ENCODE results near the gene DDX25.
A peak's percentile ranks its signal among the peaks of the same experiment; 100 is the strongest.

Gene DDX25

DNA sequence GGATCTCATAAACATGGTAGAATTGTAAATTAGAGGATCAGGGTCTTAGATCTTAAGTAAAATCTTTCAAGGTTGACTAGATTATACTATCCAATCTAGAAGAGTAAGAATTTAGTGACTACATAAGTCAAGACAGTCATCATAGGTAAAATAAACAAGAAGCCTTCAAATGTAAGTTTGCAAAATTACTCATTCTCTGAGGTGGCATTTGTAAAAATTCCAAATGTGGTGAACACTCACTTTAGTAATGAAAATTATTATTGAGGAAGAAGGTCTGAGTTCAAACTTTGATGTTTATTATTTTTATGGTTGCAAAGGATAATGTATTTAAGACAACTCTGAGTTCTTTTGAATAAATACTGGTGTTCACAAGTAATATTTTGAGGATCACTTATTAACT is 12.2 kb upstream of the DDX25 start:
- Histone ChIP-seq H3K27me3 (ENCODE audit: control insufficient read depth, low read length) (no peaks in the 10 kb centered on the region), H3K9me2 (replicated peaks; ENCODE audit: control insufficient read depth, low read length) (no peaks in the 10 kb centered on the region), H3K4me3 (ENCODE audit: low read length) (no peak overlapping the region), H3K4me1 (ENCODE audit: control insufficient read depth, low read length) (peaks cover 13% of the 10 kb centered on the region), H4K20me1 (ENCODE audit: control insufficient read depth, insufficient read depth, low read depth, low read length) (no peaks in the 10 kb centered on the region), H3K4me2 (ENCODE audit: low read length) (no peak overlapping the region), H3F3A (ENCODE audit: control insufficient read depth, insufficient read depth) (peaks cover 8% of the 10 kb centered on the region; the same call in 1 of the 2 replicates), H3K9me3 (ENCODE audit: control insufficient read depth, insufficient read depth, low read length) (peaks cover under 1% of the 10 kb centered on the region; the same call in 1 of the 2 replicates), H3K79me2 (ENCODE audit: control insufficient read depth, low read length) (peaks cover 32% of the 10 kb centered on the region), H3K27ac (ENCODE audit: low read depth, low read length) (no peak overlapping the region), H3K36me3 (ENCODE audit: control insufficient read depth, low read length) (peaks cover 48% of the 10 kb centered on the region)
- TF ChIP-seq, protein P1, sequence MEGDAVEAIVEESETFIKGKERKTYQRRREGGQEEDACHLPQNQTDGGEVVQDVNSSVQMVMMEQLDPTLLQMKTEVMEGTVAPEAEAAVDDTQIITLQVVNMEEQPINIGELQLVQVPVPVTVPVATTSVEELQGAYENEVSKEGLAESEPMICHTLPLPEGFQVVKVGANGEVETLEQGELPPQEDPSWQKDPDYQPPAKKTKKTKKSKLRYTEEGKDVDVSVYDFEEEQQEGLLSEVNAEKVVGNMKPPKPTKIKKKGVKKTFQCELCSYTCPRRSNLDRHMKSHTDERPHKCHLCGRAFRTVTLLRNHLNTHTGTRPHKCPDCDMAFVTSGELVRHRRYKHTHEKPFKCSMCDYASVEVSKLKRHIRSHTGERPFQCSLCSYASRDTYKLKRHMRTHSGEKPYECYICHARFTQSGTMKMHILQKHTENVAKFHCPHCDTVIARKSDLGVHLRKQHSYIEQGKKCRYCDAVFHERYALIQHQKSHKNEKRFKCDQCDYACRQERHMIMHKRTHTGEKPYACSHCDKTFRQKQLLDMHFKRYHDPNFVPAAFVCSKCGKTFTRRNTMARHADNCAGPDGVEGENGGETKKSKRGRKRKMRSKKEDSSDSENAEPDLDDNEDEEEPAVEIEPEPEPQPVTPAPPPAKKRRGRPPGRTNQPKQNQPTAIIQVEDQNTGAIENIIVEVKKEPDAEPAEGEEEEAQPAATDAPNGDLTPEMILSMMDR (IDR thresholded peaks at IDR 0.05; ENCODE audit: low read depth, low read length, poor library complexity, severe bottlenecking): no peak
- TF ChIP-seq EZH2phosphoT487 (IDR thresholded peaks at IDR 0.05; ENCODE audit: borderline replicate concordance, low read length): no peak

DNA sequence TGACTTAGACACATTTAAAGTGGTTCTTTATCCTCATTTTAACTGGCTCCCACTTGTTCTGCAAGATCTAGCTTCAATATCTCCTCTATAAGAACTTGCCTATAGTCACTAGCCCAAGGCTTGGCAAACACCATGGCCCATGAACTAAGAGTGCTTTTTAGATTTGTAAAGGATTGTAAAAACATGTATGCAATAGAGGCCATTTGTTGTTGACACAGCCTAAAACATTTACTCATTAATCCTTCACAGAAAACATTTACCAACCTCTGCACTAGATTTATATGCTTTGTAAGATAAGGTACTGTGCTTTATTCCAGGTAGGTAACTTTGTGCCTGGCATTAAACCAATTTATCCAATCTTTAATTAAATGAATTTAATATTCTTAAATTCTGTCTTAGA is 11.3 kb upstream of the DDX25 start:
- Histone ChIP-seq H3K4me3 (ENCODE audit: low read length) (no peak overlapping the region), H3K4me2 (ENCODE audit: low read length) (no peak overlapping the region), H3K4me1 (ENCODE audit: control insufficient read depth, low read length) (peaks cover 9% of the 10 kb centered on the region), H3K36me3 (ENCODE audit: control insufficient read depth, low read length) (peaks cover 53% of the 10 kb centered on the region), H3K9me2 (replicated peaks; ENCODE audit: control insufficient read depth, low read length) (no peaks in the 10 kb centered on the region), H3K27me3 (ENCODE audit: control insufficient read depth, low read length) (no peaks in the 10 kb centered on the region), H3K9me3 (ENCODE audit: control insufficient read depth, insufficient read depth, low read length) (no peaks in the 10 kb centered on the region), H3F3A (ENCODE audit: control insufficient read depth, insufficient read depth) (peaks cover 8% of the 10 kb centered on the region; the same call in 1 of the 2 replicates), H4K20me1 (ENCODE audit: control insufficient read depth, insufficient read depth, low read depth, low read length) (no peaks in the 10 kb centered on the region), H3K27ac (ENCODE audit: low read depth, low read length) (no peak overlapping the region), H3K79me2 (ENCODE audit: control insufficient read depth, low read length) (peaks cover 37% of the 10 kb centered on the region)
- TF ChIP-seq EZH2phosphoT487 (IDR thresholded peaks at IDR 0.05; ENCODE audit: borderline replicate concordance, low read length): no peak
- TF ChIP-seq, protein P1 (IDR thresholded peaks at IDR 0.05; ENCODE audit: low read depth, low read length, poor library complexity, severe bottlenecking): no peak

DNA sequence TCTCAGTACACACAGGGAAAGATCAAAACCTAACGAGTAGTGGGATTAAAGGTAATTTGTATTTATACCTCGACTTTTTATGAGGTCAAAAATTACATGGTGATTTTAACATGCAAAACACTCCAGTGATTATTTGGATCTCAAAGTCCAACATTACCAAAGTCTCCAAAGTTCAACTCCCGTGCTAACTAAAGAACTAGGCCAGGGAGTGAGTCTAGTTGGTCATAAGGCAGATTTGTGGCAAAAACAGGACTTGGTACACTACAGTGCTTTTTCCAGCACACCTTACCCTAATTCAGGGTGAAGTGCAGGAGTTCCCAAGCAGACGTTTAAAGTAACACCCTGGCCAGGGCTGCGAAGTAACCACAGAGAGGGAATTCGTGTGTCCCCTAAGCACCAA is 2.4 kb upstream of the DDX25 start:
- no peaks in the 10 kb centered on the region for H3F3A ChIP-seq (ENCODE audit: control insufficient read depth, insufficient read depth)
- H3K4me1 ChIP-seq (ENCODE audit: control insufficient read depth, low read length): peaks cover 13% of the 10 kb centered on the region
- peak overlapping the region; percentile 73 for H3K4me2 ChIP-seq (ENCODE audit: low read length)
- H3K79me2 ChIP-seq (ENCODE audit: control insufficient read depth, low read length): peaks cover 46% of the 10 kb centered on the region
- H3K9me3 ChIP-seq (ENCODE audit: control insufficient read depth, insufficient read depth, low read length): no peaks in the 10 kb centered on the region
- H3K9me2 ChIP-seq (replicated peaks; ENCODE audit: control insufficient read depth, low read length): no peaks in the 10 kb centered on the region
- TF ChIP-seq, protein P1 (IDR thresholded peaks at IDR 0.05; ENCODE audit: low read depth, low read length, poor library complexity, severe bottlenecking): no peak
- no peak for TF ChIP-seq EZH2phosphoT487 (IDR thresholded peaks at IDR 0.05; ENCODE audit: borderline replicate concordance, low read length)
- H4K20me1 ChIP-seq (ENCODE audit: control insufficient read depth, insufficient read depth, low read depth, low read length): no peaks in the 10 kb centered on the region; the same call in 1 of the 2 replicates
- no peaks in the 10 kb centered on the region for H3K27me3 ChIP-seq (ENCODE audit: control insufficient read depth, low read length)
- H3K27ac ChIP-seq (ENCODE audit: low read depth, low read length): no peak overlapping the region
- peak overlapping the region; percentile 94 for H3K4me3 ChIP-seq (ENCODE audit: low read length)
- peaks cover 31% of the 10 kb centered on the region for H3K36me3 ChIP-seq (ENCODE audit: control insufficient read depth, low read length)
